Breast epithelium (tissue), 3 donors: ENCODE results near the gene EDC3.

Experiments used
- POLR2A ChIP-seq: fragments of 450-650 bp; IDR thresholded peaks from one replicate; pipeline ENCODE4 v1.6.1; 2016; ENCODE audit warnings: antibody characterized with exemption, mild to moderate bottlenecking, moderate library complexity
- TF ChIP-seq, protein P1 (sequence below), 3 donors: fragments of 450-650 bp; IDR thresholded peaks; one replicate each; pipeline ENCODE4 v1.5.1; 2016 to 2017; ENCODE audit warnings: antibody characterized with exemption in 3 of 3, mild to moderate bottlenecking in 3 of 3, moderate library complexity in 3 of 3

DNA sequence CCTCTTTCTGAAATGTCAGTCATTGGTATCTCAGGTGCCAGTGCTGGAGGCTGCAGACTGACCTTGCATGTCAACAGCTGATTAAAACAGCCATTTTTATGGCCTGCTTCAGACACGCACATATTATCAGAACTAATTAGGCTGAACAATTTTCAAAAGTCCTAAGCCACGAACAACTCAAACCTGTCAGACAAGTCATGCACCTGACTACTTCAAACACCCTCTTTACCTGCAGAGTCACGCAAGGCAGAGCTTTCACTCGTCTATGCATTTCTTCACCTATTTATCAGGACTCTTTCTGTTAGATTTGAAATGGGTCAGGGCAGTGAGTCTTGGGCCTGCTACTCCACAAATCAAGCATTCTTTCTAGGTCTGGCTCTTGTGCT, 53.5 kb downstream of the EDC3 start:
- TF ChIP-seq, protein P1, sequence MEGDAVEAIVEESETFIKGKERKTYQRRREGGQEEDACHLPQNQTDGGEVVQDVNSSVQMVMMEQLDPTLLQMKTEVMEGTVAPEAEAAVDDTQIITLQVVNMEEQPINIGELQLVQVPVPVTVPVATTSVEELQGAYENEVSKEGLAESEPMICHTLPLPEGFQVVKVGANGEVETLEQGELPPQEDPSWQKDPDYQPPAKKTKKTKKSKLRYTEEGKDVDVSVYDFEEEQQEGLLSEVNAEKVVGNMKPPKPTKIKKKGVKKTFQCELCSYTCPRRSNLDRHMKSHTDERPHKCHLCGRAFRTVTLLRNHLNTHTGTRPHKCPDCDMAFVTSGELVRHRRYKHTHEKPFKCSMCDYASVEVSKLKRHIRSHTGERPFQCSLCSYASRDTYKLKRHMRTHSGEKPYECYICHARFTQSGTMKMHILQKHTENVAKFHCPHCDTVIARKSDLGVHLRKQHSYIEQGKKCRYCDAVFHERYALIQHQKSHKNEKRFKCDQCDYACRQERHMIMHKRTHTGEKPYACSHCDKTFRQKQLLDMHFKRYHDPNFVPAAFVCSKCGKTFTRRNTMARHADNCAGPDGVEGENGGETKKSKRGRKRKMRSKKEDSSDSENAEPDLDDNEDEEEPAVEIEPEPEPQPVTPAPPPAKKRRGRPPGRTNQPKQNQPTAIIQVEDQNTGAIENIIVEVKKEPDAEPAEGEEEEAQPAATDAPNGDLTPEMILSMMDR (IDR thresholded peaks at IDR 0.05) = no peak
- no peak for TF ChIP-seq POLR2A
